H7 (cell line): ENCODE results near the gene FARP2. TPM values are rescaled to one million over a fixed set of nuclear protein-coding genes. Genes with fewer than 3 reads are reported as not detected.
"Not testable (repeated sequence)": the region's sequence is repeated elsewhere in the genome, so short reads cannot be mapped to it uniquely, and the experiment has no call there.

Experiments
- DNase-seq: peaks from one replicate; pipeline ENCODE4 v3.0.0; 2012
- H3K27me3 ChIP-seq: 2 replicates; pipeline ENCODE4 v1.6.0; 2011; ENCODE audit warnings: mild to moderate bottlenecking, low read length; ENCODE audit not compliant: control insufficient read depth, insufficient read depth
- H3K36me3 ChIP-seq: replicated peaks from 2 replicates; pipeline ENCODE4 v1.5.1; 2011; ENCODE audit warnings: low read length; ENCODE audit not compliant: control insufficient read depth, insufficient read depth
- H3K4me3 ChIP-seq: 2 replicates; pipeline ENCODE4 v1.5.1; 2011; ENCODE audit warnings: low read depth, mild to moderate bottlenecking, control low read depth, low read length, moderate library complexity; ENCODE audit not compliant: insufficient read depth
- total RNA-seq: library from RNA; depleted of rRNA; stranded (reverse); fragments of >200 nt; shearing (Covaris generic); gene quantifications from 2 replicates; pipeline ENCODE4 v1.2.3, GENCODE V29; 2014

FARP2 gene
- total RNA-seq, 1 experiment from 2014 or later = 19.5 TPM

DNA sequence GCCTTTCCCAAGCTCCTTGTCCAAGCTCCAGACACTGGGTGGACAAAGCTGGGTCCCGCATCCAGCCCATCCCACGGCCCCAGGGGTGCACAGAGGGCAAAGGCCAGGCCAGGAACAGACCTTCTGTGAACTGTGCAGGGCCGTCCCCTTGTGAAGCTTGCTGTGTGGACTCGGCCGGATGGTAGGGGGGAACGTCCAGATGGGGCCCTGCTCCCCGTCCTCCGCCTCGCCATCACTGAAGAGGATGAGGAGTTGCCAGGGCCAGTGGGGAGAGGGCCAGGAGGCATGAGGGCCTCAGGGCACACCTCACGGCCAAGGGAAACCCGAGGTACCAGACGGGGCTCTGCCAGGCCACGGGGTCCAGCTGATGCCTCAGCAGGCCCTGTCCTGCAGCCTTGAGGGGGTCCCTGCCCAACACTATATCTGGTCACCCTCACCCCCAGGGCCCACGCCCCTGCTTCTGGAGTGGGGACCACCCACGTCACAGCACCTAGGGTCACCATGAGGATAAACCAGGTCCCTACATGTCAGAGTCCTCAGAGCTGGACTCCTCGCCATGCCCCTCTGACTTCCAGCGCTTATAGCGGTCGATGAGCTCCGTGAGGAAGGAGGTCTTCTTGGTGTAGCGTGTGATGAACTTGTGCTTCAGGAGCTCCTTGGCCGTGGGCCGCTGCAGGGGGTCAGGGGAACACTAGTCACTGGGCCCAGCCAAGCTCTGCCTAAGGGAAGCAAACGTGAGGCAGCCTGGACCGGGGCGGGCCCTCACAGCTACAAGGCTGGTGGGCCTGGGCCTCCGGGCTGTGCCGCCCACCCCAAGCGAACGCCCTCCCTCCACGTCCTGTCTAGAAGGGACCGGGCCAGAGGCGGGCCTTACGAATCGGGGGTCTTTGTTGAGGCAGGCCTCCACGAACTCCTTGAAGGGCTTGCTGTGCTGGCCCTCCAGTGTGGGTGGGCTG is 142.3 kb downstream of the FARP2 start:
- no peaks in the 10 kb centered on the region for H3K27me3 ChIP-seq
- H3K4me3 ChIP-seq = no peak overlapping the region
- peak; percentile 48 for DNase-seq
- H3K36me3 ChIP-seq = peaks cover 26% of the 10 kb centered on the region

DNA sequence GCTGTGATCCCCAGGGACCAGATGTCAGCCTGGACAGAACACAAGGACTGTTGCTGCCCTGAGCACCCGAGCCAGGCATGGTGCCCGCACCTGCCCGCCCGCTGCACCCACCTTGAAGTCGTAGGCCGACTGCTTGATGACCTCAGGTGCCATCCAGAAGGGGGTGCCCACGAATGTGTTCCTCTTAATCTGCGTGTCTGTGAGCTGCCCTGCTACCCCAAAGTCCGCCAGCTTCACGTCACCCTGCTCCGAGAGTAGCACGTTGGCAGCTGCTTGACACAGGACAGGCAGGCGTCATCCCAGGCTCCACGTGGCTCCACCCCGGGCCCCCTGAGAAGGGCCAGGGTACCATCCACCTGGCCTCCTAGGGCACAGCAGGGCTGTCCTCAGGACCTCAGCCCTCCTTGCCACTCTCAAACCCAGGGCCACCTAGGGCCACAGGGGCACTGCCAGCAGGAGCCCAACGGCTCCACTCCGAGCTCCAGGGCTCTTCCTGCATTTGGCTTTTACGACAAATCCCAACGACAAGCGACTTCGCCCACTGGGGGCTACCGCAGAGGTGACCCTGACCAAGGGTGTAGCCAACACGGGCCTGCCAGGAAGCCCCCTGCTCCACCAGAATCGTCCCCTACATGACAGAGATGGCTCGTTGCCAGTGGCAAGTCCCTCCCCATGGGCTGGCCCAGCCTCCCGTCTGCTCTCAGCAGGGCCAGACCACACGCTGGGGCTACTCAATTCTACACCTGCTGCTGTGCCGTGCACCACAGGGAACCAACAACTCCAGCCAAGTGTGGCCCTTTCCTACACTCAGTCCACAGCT is 143.3 kb downstream of the FARP2 start:
- Histone ChIP-seq H3K36me3 (peaks cover 25% of the 10 kb centered on the region), H3K27me3 (no peaks in the 10 kb centered on the region), H3K4me3 (no peak overlapping the region)
- peak; percentile 56 for DNase-seq

DNA sequence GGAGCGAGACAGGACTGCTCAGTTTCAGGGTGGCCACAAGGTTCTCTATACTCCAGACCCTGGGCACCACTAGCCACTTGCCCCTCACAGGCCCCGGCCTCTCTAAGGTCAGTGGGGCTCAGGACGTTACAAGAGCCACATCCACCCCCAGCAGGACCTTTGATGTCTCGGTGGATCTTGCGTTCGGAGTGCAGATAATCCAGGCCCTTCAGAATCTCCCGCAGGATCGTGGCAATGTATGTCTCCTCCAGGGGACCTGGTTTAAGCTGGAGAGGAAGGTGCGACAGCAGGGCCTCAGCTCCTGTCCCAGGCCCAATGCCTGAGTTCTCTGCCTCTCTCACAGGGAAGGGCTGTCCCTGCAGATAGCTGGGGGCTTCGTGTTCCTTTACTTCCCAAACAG is 143.9 kb downstream of the FARP2 start:
- Histone ChIP-seq H3K27me3 (no peaks in the 10 kb centered on the region), H3K36me3 (peaks cover 24% of the 10 kb centered on the region), H3K4me3 (no peak overlapping the region)
- peak; percentile 43 for DNase-seq

DNA sequence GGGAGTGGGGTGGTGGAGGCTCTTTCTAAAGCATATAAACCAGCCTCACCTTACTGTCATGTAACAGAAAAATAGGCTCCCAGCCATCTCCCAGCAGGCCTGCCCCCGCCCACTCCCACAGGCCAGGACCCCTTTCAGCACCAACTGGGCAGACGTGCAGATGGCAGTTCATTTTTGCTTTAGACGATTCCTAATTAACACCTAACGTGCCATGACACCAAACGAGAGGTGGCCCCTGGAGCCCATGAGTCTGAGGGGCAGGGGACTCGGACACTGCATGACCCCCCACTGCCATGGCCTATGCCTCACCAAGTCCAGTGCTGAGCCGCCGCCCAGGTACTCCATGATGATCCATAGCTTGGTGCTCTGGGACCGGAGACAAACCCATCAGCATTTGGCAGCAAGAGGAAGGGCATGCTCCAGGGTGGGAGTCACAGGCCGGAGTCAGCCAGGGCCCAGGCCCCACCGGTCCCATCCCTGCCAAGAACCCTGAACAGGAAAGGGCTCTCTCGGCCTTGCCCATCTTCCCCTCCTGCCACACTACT is 144.4 kb downstream of the FARP2 start:
- Histone ChIP-seq H3K4me3 (no peak overlapping the region), H3K27me3 (no peaks in the 10 kb centered on the region), H3K36me3 (peaks cover 22% of the 10 kb centered on the region)
- DNase-seq = no peak

- H3K27me3 ChIP-seq = no peaks in the 10 kb centered on the region
- no peak for DNase-seq
- peaks cover 19% of the 10 kb centered on the region for H3K36me3 ChIP-seq
- no peak overlapping the region for H3K4me3 ChIP-seq
Measured at GRCh38 chr2:241501099-241501541, 145.0 kb downstream of the FARP2 start.

DNA sequence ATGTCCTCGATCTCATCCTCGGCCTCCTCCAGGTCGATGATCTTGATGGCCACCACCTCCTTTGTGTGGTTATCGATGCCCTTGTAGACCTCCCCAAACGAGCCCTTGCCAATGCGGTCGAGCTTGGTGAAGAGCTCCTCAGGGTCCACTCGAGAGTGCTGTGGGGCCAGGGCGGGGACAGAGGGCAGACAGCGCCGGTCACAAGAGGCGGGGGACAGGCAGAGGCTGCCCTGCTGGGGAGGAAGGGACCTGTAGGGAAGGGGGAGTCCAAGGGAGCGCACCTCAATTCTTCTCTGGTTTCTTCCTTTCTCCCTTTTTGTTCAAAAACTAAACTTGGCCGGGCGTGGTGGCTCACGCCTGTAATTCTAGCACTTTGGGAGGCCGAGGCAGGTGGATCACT is 145.5 kb downstream of the FARP2 start:
- Histone ChIP-seq H3K4me3 (no peak overlapping the region), H3K27me3 (no peaks in the 10 kb centered on the region), H3K36me3 (peaks cover 17% of the 10 kb centered on the region)
- DNase-seq = no peak

DNA sequence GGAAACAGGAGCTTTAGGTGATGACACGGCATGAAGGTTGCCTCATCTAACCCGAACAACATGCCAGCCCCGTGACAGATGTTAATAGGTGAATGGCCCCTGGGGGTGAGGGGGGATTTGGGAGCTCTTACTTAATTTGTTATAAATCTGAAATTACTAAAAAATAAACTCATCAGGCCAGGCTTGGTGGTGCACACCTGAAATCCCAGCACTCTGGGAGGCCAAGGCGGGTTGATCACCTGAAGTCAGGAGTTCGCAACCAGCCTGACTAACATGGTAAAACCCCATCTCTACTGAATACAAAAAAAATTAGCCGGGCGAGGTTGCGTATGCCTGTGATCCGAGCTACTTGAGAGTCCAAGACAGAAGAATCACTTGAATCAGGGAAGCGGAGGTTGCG is 146.2 kb downstream of the FARP2 start:
- Histone ChIP-seq H3K4me3 (no peak overlapping the region), H3K36me3 (peaks cover 16% of the 10 kb centered on the region), H3K27me3 (no peaks in the 10 kb centered on the region)
- DNase-seq = no peak

GRCh38 chr2:241503776-241504392 is 147.8 kb downstream of the FARP2 start:
- Histone ChIP-seq H3K36me3 (peaks cover 12% of the 10 kb centered on the region), H3K27me3 (peaks cover 1% of the 10 kb centered on the region; the same call in 1 of the 2 replicates), H3K4me3 (no peak overlapping the region)
- DNase-seq = peak; percentile 44

DNA sequence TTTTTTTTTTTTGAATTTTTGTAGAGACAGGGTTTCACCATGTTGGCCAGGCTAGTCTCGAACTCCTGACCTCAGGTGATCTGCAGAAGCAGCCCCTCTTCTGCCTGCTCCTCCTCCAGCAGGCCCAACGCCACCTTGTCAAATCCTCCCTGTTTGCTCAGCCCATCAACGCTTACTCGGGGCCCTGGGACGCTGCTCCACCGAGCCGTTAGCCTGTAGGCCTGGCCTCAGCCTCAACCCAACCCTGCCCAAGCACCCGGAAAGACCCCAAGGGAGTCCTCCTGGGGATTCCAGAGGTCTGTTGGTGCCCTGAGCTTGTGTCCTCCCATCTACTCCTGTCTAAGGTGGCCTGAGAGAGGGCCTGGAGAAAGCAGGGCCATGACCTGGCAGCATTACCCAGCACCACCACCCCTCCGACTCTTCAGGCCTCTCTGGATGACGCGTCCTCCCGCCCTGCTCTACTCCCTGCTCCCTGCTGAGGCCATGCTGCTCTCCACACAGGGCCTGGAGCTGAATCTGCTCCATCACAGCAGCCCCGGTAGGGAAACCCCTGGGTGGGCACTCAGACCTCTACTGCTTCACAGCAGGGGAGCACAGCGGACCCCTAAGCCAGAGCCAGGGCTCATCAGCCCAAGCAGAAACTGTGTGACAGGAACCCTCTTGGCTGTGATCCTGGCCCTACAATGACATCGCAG is 149.1 kb downstream of the FARP2 start:
- Histone ChIP-seq H3K36me3 (peaks cover 5% of the 10 kb centered on the region), H3K4me3 (no peak overlapping the region), H3K27me3 (peaks cover 4% of the 10 kb centered on the region)
- DNase-seq = no peak

DNA sequence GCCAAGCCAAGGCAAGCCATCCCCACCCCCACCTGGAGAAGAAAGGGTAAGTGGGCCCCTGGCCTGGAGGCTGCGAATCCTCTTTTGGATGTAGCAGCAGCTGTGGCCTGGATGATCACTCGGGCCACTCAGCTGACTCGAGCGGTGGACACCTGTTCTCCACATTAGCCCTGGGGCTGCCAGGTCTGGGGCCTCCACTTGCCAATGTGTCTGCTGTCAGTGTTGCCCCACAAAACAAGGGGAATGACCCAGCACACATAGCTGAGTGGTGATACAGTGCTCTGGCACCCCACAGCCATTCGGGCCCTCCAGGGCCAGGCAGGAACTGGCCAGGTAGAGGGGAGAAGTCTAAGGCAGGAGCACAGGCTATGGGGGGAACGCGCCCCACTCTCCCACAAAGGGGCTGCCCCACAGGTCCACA is 149.7 kb downstream of the FARP2 start:
- Histone ChIP-seq H3K27me3 (peaks cover 4% of the 10 kb centered on the region), H3K36me3 (peaks cover 4% of the 10 kb centered on the region), H3K4me3 (no peak overlapping the region)
- peak; percentile 61 for DNase-seq

- not testable (repeated sequence) for H3K4me3 ChIP-seq, DNase-seq, H3K36me3 ChIP-seq
Measured at GRCh38 chr2:241506317-241506716, 150.2 kb downstream of the FARP2 start.

DNA sequence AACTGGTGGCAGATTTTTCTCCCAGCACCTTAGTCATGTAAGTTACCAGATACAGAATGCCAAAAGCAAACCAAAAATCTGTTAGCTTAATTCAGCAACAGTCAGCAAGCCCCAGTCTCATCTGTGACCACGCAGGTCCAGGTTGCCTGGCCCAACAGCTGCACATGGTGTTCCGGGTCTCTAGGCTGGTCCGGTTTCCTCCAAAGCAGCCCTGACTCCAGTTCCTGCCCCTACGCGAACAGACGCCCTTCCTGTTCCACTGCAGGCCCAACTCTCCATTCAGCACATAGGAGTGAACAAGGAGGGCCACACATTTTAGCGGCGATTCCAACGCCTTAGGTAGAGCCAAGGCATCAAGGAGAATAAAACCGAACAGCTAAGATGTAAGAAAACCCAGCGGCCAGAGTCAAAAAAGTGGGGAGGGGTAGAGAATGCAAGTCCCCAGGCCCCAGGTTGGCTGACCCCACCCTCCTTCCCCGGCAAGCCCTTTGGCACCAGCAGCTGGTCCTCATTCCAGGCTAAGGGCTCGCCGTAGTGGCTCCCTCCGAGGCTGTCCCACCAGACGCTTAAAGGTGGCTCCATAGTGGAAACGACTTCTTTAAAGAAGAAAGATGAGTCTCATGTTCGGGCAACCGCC is 150.8 kb downstream of the FARP2 start:
- peak overlapping the region; percentile 89 for H3K4me3 ChIP-seq
- DNase-seq = no peak
- H3K27me3 ChIP-seq = peaks cover 4% of the 10 kb centered on the region
- H3K36me3 ChIP-seq = no peaks in the 10 kb centered on the region

More at GRCh38 chr2:241506317-241506716, 150.2 kb downstream of the FARP2 start:
- H3K27me3 ChIP-seq = not testable (repeated sequence)

- H3K36me3 ChIP-seq = no peaks in the 10 kb centered on the region
- peaks cover 4% of the 10 kb centered on the region for H3K27me3 ChIP-seq
- peak; percentile 82 for DNase-seq
- H3K4me3 ChIP-seq = peak overlapping the region; percentile 89
Measured at GRCh38 chr2:241507430-241508239, 151.6 kb downstream of the FARP2 start.
